ENCODE data around the gene PRRC2B. TPM values are rescaled to one million over a fixed set of nuclear protein-coding genes. Genes with fewer than 3 reads are reported as not detected.

PRRC2B gene
- total and polyA plus RNA-seq, 2 of the 13 experiments (the other 11 are each of a cell fraction or from before 2014, with no cell fraction given): 20.8 to 37.4 TPM

DNA sequence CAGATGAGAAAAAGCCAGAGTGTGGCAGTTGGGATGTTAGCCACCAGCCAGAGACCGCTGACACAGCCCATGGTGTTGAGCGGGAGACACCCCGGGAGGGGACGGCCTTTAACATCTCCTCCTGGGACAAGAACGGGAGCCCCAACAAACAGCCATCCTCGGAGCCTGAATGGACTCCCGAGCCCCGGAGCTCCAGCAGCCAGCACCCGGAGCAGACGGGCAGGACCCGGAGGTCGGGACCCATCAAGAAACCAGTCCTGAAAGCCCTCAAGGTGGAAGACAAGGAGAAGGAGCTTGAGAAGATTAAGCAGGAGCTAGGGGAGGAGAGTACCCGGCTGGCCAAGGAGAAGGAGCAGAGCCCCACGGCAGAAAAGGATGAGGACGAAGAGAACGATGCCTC is 80.8 kb downstream of the PRRC2B start:
- Histone ChIP-seq H3K4me1 (ENCODE audit: insufficient read depth, low read length) (peaks cover 15% of the 10 kb centered on the region), H3K79me2 (ENCODE audit: insufficient read depth, low read length) (no peaks in the 10 kb centered on the region), H3K4me3 (replicated peaks in 1 of 3; ENCODE audit: insufficient read depth in 1 of 3, low read depth in 2 of 3, low read length in 3 of 3) (no peak overlapping the region), H3K36me3 (replicated peaks in 1 of 2; ENCODE audit: control insufficient read depth in 1 of 2, insufficient read depth in 2 of 2, low read length in 2 of 2) (peaks cover 61 to 93% of the 10 kb centered on the region in 2 experiments), H4K20me1 (ENCODE audit: insufficient read depth, low read length) (peaks cover 41% of the 10 kb centered on the region), H3K27ac (ENCODE audit: extremely low read length, insufficient read depth, low read length) (no peak overlapping the region), H3K9me3 (ENCODE audit: low read length) (no peaks in the 10 kb centered on the region), H3K27me3 (ENCODE audit: control insufficient read depth in 1 of 2, insufficient read depth in 2 of 2, low read length in 2 of 2) (no peaks in the 10 kb centered on the region), H3K9ac (ENCODE audit: insufficient read depth, low read depth, low read length) (no peak overlapping the region), H3K4me2 (ENCODE audit: low read depth, low read length) (no peak overlapping the region), H2AFZ (ENCODE audit: low read length) (no peak overlapping the region)
- DNase-seq (ENCODE audit: low spot score) (no peak), FAIRE-seq (no peak), ATAC-seq (no peak)
- in situ Hi-C loops (cut with HindIII; ENCODE audit: extremely low pct_ligation_motif_present, low pct_unique_long_range_greater_than_20kb): loop anchor here (5.0 kb wide), 1 partner anchor 107 kb away; no protein-coding TSS in a partner anchor
- ChIA-PET CTCF (ENCODE audit: low intra/inter-chr PET ratio, low total read pairs) (no interaction called here), POLR2A (no interaction called here)
- TF ChIP-seq ZNF160 (CRISPR knock-in tag; IDR thresholded peaks at IDR 0.05) (no peak), AGO2 (optimal IDR thresholded peaks at IDR 0.05; ENCODE audit: low read depth, low read length) (peak; percentile 10)
- 96% methylated on average over 14 of the region's 16 CpGs for WGBS (ENCODE audit: low lambda C conversion rate)
- intact Hi-C loops (cut with micrococcal nuclease; ENCODE audit: unreplicated experiment): no loop called here
- BruUV-seq (replicated peaks): no TSS peak

DNA sequence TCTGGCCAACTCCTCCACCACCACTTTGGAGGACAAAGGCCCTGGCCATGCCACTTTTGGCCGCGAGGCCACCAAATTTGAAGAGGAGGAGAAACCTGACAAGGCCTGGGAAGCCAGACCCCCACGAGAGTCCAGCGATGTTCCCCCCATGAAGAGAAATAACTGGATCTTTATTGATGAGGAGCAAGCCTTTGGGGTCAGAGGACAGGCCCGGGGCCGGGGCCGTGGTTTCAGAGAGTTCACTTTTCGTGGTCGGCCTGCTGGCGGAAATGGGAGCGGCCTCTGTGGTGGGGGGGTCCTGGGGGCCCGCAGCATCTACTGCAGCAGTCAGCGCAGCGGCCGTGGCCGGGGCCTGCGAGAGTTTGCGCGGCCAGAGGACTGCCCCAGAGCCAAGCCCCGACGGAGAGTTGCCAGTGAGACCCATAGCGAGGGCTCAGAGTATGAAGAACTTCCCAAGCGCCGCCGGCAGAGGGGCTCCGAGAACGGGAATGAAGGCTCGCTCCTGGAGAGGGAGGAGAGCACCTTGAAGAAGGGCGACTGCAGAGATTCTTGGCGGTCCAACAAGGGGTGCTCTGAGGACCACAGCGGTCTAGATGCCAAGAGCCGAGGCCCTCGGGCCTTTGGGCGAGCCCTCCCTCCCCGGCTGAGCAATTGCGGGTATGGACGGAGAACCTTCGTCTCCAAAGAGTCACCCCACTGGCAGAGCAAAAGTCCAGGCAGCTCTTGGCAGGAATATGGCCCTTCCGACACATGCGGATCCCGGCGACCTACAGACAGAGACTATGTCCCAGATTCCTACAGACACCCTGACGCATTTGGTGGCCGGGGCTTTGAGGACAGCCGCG is 81.4 kb downstream of the PRRC2B start:
- H3K4me1 ChIP-seq (ENCODE audit: insufficient read depth, low read length): peaks cover 15% of the 10 kb centered on the region
- peaks cover 41% of the 10 kb centered on the region for H4K20me1 ChIP-seq (ENCODE audit: insufficient read depth, low read length)
- ChIA-PET POLR2A (no interaction called here), CTCF (ENCODE audit: low intra/inter-chr PET ratio, low total read pairs) (no interaction called here)
- peaks cover 57 to 93% of the 10 kb centered on the region in 2 experiments for H3K36me3 ChIP-seq (replicated peaks in 1 of 2; ENCODE audit: control insufficient read depth in 1 of 2, insufficient read depth in 2 of 2, low read length in 2 of 2)
- FAIRE-seq: no peak
- H3K79me2 ChIP-seq (ENCODE audit: insufficient read depth, low read length): no peaks in the 10 kb centered on the region
- no peak overlapping the region for H3K4me3 ChIP-seq (replicated peaks in 1 of 3; ENCODE audit: insufficient read depth in 1 of 3, low read depth in 2 of 3, low read length in 3 of 3)
- no peak for ATAC-seq
- intact Hi-C loops (cut with micrococcal nuclease; ENCODE audit: unreplicated experiment) (no loop called here), in situ Hi-C loops (cut with HindIII; ENCODE audit: extremely low pct_ligation_motif_present, low pct_unique_long_range_greater_than_20kb) (loop anchor here (5.0 kb wide), 1 partner anchor 108 kb away; no protein-coding TSS in a partner anchor)
- no peak overlapping the region for H2AFZ ChIP-seq (ENCODE audit: low read length)
- DNase-seq (ENCODE audit: low spot score): no peak
- H3K9ac ChIP-seq (ENCODE audit: insufficient read depth, low read depth, low read length): no peak overlapping the region
- WGBS (ENCODE audit: low lambda C conversion rate): 98% methylated on average over 27 of the region's 46 CpGs
- H3K27ac ChIP-seq (ENCODE audit: extremely low read length, insufficient read depth, low read length): no peak overlapping the region
- H3K4me2 ChIP-seq (ENCODE audit: low read depth, low read length): no peak overlapping the region
- H3K9me3 ChIP-seq (ENCODE audit: low read length): no peaks in the 10 kb centered on the region
- H3K27me3 ChIP-seq (ENCODE audit: control insufficient read depth in 1 of 2, insufficient read depth in 2 of 2, low read length in 2 of 2): no peaks in the 10 kb centered on the region
- BruUV-seq (replicated peaks): TSS peak; percentile 32
- TF ChIP-seq, protein P1, sequence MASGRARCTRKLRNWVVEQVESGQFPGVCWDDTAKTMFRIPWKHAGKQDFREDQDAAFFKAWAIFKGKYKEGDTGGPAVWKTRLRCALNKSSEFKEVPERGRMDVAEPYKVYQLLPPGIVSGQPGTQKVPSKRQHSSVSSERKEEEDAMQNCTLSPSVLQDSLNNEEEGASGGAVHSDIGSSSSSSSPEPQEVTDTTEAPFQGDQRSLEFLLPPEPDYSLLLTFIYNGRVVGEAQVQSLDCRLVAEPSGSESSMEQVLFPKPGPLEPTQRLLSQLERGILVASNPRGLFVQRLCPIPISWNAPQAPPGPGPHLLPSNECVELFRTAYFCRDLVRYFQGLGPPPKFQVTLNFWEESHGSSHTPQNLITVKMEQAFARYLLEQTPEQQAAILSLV (CRISPR knock-in tag; IDR thresholded peaks at IDR 0.05; ENCODE audit: borderline replicate concordance): no peak
- TF ChIP-seq MEIS2 (CRISPR knock-in tag; IDR thresholded peaks at IDR 0.05): no peak
- no peak for TF ChIP-seq BORCS8-MEF2B (CRISPR knock-in tag; IDR thresholded peaks at IDR 0.05)
- no peak for TF ChIP-seq ZNF44 (CRISPR knock-in tag; IDR thresholded peaks at IDR 0.05)
- TF ChIP-seq, protein P2, sequence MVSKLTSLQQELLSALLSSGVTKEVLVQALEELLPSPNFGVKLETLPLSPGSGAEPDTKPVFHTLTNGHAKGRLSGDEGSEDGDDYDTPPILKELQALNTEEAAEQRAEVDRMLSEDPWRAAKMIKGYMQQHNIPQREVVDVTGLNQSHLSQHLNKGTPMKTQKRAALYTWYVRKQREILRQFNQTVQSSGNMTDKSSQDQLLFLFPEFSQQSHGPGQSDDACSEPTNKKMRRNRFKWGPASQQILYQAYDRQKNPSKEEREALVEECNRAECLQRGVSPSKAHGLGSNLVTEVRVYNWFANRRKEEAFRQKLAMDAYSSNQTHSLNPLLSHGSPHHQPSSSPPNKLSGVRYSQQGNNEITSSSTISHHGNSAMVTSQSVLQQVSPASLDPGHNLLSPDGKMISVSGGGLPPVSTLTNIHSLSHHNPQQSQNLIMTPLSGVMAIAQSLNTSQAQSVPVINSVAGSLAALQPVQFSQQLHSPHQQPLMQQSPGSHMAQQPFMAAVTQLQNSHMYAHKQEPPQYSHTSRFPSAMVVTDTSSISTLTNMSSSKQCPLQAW (CRISPR knock-in tag; IDR thresholded peaks at IDR 0.05): no peak
- TF ChIP-seq ZNF703 (CRISPR knock-in tag; IDR thresholded peaks at IDR 0.05; ENCODE audit: borderline replicate concordance): no peak
- TF ChIP-seq, protein P3, sequence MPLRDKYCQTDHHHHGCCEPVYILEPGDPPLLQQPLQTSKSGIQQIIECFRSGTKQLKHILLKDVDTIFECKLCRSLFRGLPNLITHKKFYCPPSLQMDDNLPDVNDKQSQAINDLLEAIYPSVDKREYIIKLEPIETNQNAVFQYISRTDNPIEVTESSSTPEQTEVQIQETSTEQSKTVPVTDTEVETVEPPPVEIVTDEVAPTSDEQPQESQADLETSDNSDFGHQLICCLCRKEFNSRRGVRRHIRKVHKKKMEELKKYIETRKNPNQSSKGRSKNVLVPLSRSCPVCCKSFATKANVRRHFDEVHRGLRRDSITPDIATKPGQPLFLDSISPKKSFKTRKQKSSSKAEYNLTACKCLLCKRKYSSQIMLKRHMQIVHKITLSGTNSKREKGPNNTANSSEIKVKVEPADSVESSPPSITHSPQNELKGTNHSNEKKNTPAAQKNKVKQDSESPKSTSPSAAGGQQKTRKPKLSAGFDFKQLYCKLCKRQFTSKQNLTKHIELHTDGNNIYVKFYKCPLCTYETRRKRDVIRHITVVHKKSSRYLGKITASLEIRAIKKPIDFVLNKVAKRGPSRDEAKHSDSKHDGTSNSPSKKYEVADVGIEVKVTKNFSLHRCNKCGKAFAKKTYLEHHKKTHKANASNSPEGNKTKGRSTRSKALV (CRISPR knock-in tag; IDR thresholded peaks at IDR 0.05): no peak
- TF ChIP-seq IRX3 (CRISPR knock-in tag; IDR thresholded peaks at IDR 0.05; ENCODE audit: borderline replicate concordance, low read depth): no peak
- TF ChIP-seq ZNF883 (CRISPR knock-in tag; IDR thresholded peaks at IDR 0.05; ENCODE audit: not compliant biosample characterization): no peak
